ENCODE data around the gene INO80E.

Gene INO80E

GRCh38 chr16:30049871-30050270, 53.8 kb downstream of the INO80E start:
- in situ Hi-C loops (cut with HindIII; ENCODE audit: low pct_ligation_motif_present, low sequenced_read_pairs), result no loop called here
- no peaks in the 10 kb centered on the region for H3K36me3 ChIP-seq (replicated peaks)
- H3K27ac ChIP-seq, result no peak overlapping the region
- H3K4me3 ChIP-seq (ENCODE audit: low read depth, low read length), result no peak overlapping the region
- H3K27me3 ChIP-seq (replicated peaks), result no peaks in the 10 kb centered on the region
- TF ChIP-seq, protein P1, sequence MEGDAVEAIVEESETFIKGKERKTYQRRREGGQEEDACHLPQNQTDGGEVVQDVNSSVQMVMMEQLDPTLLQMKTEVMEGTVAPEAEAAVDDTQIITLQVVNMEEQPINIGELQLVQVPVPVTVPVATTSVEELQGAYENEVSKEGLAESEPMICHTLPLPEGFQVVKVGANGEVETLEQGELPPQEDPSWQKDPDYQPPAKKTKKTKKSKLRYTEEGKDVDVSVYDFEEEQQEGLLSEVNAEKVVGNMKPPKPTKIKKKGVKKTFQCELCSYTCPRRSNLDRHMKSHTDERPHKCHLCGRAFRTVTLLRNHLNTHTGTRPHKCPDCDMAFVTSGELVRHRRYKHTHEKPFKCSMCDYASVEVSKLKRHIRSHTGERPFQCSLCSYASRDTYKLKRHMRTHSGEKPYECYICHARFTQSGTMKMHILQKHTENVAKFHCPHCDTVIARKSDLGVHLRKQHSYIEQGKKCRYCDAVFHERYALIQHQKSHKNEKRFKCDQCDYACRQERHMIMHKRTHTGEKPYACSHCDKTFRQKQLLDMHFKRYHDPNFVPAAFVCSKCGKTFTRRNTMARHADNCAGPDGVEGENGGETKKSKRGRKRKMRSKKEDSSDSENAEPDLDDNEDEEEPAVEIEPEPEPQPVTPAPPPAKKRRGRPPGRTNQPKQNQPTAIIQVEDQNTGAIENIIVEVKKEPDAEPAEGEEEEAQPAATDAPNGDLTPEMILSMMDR (IDR thresholded peaks at IDR 0.05; ENCODE audit: low read depth, low read length, missing control alignments), result no peak
- DNase-seq, result no peak

DNA sequence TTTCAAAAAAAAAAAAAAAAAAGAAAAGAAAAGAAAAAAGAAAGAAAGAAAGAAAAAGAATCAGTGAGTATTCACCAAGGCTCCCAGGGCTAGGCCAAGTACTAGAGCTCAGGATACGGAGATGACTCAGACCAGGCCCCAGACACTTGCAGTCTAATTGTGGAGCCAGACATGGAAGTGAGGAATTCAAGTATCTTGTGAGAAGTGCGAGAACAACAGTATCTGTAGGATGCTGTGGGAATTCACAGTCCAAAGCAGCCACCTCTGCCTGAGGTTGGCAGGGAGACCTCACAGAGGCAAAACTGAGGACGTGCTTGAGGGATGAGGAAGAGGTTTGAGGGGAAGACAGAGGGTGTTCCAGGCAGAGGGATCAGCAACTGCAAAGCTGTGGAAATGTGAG, 55.5 kb downstream of the INO80E start:
- DNase-seq, result peak; percentile 82
- in situ Hi-C loops (cut with HindIII; ENCODE audit: low pct_ligation_motif_present, low sequenced_read_pairs), result no loop called here
- H3K4me3 ChIP-seq (ENCODE audit: low read depth, low read length), result no peak overlapping the region
- H3K27ac ChIP-seq, result peak overlapping the region; percentile 76
- H3K36me3 ChIP-seq (replicated peaks), result no peaks in the 10 kb centered on the region
- no peaks in the 10 kb centered on the region for H3K27me3 ChIP-seq (replicated peaks)
- TF ChIP-seq, protein P1 (IDR thresholded peaks at IDR 0.05; ENCODE audit: low read depth, low read length, missing control alignments), result no peak

DNA sequence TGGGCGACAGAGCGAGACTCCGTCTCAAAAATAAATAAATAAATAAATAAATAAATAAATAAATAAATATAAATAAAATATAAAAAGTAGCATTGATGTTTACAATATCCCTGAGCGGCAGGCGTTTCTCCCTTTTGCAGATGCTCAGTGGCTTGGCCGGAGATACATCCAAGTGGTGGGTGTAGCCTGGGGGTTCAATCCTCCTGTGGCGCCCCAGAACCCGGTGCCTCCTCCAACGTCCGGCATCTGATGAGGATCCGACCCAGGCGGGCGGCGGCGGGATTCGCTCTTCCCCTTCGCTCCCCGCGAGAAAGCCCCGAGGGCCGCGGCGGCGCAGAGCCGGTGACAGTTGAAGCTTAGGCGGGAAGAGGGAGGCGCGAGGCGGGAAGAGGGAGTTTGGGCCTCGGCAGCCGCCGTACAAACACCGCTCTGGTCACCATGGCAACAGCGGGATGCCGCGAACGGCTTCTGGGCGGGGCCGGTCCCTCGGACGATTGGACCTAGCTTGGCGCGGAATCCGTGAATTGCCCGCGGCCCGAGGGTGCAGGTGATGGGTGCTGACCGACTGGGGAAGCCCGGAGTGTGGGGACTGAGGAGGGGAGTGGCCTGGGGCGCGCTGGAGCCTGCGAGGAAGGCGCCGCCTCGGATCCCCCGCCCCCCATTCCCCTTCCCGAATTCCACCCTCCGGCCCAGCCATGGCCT, 56.8 kb downstream of the INO80E start:
- H3K27ac ChIP-seq, result peak overlapping the region; percentile 59
- TF ChIP-seq, protein P1 (IDR thresholded peaks at IDR 0.05; ENCODE audit: low read depth, low read length, missing control alignments), result no peak
- in situ Hi-C loops (cut with HindIII; ENCODE audit: low pct_ligation_motif_present, low sequenced_read_pairs), result no loop called here

GRCh38 chr16:30053376-30054015, 57.5 kb downstream of the INO80E start:
- in situ Hi-C loops (cut with HindIII; ENCODE audit: low pct_ligation_motif_present, low sequenced_read_pairs), result no loop called here
- H3K4me3 ChIP-seq (ENCODE audit: low read depth, low read length), result peak overlapping the region; percentile 79
- TF ChIP-seq, protein P1 (IDR thresholded peaks at IDR 0.05; ENCODE audit: low read depth, low read length, missing control alignments), result no peak
- peak; percentile 43 for DNase-seq
- H3K27me3 ChIP-seq (replicated peaks), result no peaks in the 10 kb centered on the region
- H3K36me3 ChIP-seq (replicated peaks), result no peaks in the 10 kb centered on the region
- H3K27ac ChIP-seq, result peak overlapping the region; percentile 59

More for the DNA sequence above, 56.8 kb downstream of the INO80E start:
- H3K36me3 ChIP-seq (replicated peaks), result no peaks in the 10 kb centered on the region
- H3K27me3 ChIP-seq (replicated peaks), result no peaks in the 10 kb centered on the region
- peak; percentile 91 for DNase-seq
- peak overlapping the region; percentile 79 for H3K4me3 ChIP-seq (ENCODE audit: low read depth, low read length)

DNA sequence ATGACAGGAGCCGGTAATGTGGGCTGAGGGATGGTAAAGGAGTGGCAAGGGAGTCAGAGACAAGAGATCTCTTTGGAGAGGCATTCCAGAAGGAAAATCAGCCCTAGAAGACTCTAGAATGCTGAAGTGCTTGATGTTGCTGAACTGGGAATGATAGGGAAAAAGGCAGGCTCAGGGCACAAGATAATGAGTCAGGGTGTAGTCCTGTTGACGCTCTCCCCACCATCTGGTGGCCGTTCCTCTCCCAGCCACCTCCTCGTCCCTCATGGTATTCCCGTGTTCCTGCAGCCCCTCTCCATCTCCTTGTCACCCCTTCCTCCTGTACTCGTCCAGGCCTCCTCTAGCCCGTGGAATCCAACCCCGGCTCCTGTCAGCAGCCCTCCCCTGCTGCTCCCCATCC, 58.4 kb downstream of the INO80E start:
- TF ChIP-seq, protein P1 (IDR thresholded peaks at IDR 0.05; ENCODE audit: low read depth, low read length, missing control alignments), result no peak
- no peaks in the 10 kb centered on the region for H3K27me3 ChIP-seq (replicated peaks)
- H3K36me3 ChIP-seq (replicated peaks), result peaks cover under 1% of the 10 kb centered on the region
- H3K27ac ChIP-seq, result no peak overlapping the region
- in situ Hi-C loops (cut with HindIII; ENCODE audit: low pct_ligation_motif_present, low sequenced_read_pairs), result no loop called here
- DNase-seq, result no peak
- peak overlapping the region; percentile 3 for H3K4me3 ChIP-seq (ENCODE audit: low read depth, low read length)
